Measurements from ENCODE around the gene MCF2L.

DNA sequence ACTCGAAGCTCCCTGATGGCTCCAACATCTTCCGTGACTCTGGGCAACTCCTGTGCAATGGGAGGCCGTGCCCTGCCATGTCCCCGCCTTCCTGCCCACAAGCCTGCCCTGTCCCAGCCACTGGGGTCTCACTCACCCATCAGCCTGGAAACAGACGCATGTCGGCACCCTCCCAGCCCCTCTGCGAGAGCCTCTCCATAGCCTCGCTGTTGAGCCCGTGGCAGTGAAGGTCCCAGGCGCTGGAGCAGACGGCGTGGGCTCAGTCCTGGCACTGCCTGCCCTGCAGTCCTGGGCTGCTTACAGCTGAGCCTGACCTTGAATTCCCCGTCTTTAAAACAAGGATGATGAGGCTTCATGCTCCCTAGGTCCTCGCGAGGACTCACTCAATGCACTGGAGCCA lies 37.0 kb downstream of the MCF2L start:
- TF ChIP-seq, protein P1, sequence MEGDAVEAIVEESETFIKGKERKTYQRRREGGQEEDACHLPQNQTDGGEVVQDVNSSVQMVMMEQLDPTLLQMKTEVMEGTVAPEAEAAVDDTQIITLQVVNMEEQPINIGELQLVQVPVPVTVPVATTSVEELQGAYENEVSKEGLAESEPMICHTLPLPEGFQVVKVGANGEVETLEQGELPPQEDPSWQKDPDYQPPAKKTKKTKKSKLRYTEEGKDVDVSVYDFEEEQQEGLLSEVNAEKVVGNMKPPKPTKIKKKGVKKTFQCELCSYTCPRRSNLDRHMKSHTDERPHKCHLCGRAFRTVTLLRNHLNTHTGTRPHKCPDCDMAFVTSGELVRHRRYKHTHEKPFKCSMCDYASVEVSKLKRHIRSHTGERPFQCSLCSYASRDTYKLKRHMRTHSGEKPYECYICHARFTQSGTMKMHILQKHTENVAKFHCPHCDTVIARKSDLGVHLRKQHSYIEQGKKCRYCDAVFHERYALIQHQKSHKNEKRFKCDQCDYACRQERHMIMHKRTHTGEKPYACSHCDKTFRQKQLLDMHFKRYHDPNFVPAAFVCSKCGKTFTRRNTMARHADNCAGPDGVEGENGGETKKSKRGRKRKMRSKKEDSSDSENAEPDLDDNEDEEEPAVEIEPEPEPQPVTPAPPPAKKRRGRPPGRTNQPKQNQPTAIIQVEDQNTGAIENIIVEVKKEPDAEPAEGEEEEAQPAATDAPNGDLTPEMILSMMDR (conservative IDR thresholded peaks at IDR 0.05; ENCODE audit: low read length) = no peak
- no peak for TF ChIP-seq EZH2phosphoT487 (IDR thresholded peaks at IDR 0.05; ENCODE audit: borderline replicate concordance, low read depth, low read length)

All from OCI-LY7 (cell line).